Activated CD8-positive, alpha-beta memory T cell treated with anti-CD3 and anti-CD28 coated beads for 48 hours (primary cell): ENCODE measurements around the gene SYTL2.

Source experiments
- DNase-seq, 3 experiments: peaks; one replicate each; pipeline ENCODE4 v3.0.0-alpha.2; 2020; ENCODE audit warnings: low read depth in 2 of 3, low spot score in 2 of 3

Gene SYTL2

DNA sequence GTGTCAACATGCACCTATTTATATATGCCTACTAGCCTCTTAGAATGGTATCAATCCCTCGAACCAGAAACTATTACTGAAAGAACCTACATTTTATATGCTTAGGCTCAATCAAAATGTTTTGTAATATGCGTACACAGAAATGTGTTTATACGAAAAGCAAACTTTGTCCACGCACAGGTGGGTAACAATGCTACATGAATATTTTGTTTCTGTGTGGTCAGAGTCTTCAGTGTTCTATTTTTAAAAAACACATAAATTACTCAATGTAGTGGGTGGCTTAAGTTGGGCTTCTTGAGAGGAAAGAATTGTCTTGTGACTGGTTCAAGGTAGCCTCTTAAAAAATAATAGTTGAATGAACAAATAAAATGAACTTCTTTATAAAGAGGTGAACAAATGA, 46.1 kb downstream of the SYTL2 start:
- DNase-seq = no peak

DNA sequence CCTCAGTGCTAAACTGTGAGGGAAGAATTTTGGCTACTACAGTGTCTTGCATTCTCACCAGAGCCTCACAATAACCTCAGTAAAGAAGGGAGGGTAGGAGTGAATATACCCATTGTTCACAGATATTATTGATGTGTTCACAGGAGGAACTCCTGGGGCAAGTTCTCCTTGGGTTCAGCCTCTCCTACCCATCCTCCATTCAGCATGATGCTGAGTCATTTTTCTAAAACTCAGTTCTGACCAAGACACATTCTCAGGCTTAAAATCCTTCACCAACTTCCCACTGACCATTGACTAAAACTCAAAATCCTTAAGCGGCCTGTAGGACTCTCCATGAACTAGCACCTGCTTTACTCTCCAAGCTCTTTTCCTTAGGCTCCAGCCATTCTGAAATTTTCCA, 48.7 kb downstream of the SYTL2 start:
- DNase-seq = no peak

DNA sequence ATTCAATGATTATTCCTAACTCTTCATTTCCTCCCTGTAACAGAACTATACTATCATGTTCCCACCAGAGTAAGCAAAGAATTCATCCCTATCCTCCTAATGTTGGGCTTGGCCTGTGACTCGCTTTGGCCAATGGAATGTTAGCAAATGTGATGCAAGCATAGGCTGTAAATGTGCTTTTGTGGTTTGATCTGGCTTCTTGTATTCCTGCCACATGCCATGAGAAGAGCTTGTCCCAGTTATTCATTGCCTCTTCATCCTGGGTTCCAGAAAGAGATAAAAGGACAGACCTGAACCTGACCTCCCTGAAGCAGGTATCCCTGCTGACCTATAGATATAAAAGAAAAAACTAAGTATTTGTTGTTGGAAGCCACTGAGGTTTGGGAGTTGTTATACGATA, 51.0 kb downstream of the SYTL2 start:
- no peak for DNase-seq

DNA sequence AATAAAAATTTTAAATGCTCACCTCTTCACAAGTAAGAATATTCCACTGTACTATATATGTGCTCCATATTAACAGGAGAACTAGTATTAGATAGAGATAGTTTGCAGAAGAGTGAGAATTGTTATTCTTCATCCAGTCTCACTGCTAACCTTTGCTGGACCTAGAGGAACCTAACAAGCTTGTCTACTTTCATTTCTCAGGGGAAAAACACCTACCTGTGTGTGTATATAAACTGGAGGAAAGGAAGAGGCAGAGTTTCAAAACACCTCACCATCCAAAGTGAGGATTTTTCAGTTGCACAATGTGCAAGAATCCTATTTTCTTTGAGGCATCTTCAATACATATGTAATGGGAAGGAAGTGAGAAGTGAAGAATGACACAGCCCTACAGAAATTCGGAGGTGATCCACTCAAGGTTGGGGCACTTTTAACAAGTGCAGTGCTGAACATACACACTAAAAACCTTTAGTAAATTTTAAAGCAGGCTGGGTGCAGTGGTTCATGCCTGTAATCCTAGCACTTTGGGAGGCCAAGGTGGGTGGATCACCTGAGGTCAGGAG, 52.4 kb downstream of the SYTL2 start:
- DNase-seq = no peak

DNA sequence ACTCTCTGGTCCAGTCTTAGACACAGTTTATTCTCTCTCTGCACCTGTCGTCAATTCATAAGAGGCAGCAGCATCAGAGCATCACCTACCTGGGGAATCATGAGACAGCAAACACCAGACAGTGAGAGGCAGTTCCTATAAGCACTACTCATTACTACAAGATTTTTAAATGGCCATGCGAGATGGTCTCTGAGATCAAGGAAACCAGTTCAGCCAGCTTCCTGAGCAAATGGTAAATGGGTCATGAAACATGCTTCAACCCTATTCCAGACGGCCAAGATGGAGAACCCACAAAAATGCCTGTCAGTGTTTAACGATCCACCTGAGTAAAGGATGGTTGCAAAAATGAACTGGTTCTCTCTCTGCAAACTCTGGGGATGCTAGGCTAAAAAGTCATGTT, 52.9 kb downstream of the SYTL2 start:
- no peak for DNase-seq

DNA sequence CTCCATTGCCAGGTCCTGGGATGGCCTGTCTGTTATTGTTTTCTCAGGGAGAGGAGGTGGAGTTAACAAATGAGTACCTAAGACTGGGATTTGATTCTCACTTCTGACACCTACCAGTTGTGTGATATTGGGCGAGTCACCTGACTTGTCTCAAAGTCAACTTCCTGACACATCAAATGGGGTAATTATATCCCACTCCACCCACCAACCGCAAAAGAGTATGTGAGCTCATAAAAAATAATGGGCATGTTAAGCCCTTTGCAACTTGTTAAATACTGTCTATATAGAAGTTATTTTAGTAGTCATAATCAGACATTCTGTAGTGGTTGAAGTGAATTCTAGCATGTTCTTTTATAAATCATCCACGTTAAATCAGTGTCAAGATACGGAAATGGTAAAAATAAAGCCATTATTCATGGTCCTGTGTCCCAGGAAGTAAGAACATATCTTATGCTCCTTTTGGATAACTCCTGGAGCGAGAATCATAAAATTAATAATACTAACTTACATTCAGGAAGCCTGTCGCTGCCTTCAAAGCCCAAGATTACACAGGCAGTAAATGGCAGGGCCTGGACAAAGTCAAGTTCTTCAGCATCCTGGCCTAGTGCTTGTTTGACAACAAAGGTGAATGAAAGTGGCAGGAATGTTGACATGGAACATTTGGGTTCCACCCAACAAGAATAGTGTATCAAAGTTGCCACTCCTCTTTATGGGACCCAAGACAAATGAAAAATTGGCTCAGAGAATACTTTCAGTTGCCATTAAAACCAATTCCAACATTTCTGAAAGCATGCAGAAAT, 54.3 kb downstream of the SYTL2 start:
- no peak for DNase-seq

DNA sequence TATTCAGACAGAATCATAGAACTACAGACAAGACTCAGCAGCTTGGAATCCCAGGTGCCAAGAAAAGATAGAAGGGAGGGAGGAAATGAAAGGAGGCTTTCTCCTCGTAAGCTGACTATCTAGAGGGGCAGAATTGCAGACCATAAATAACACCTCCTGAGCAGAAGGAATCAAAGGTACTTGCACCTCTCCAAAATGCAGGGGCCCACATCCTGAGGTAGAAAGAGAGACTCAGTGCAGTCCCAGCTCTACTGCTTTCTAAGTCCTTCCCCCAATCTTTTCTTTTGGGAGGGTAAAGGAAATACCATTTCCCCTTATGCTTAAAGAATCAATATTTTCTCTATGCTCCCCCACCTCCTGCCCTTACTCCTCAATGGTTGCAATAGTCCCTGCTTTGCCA, 55.2 kb downstream of the SYTL2 start:
- no peak for DNase-seq

DNA sequence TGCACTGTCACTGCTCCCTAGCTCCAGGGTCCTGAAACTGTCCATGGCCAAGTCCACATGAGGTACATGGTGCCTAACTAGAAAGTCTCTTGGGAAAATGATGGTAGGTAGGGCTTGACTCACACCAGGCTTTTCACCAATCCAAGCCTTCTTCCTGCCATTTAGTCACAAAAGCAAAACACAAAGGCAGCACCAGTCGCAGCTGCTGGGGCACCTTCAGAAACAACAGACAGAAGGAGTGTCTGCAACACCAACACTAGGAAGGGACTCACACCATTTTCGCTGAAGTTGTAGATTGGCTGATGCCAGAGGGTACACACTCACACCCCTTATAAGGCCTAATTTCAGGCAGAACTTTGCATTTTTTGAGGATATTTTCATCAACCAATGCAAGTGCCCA, 55.7 kb downstream of the SYTL2 start:
- DNase-seq = no peak

DNA sequence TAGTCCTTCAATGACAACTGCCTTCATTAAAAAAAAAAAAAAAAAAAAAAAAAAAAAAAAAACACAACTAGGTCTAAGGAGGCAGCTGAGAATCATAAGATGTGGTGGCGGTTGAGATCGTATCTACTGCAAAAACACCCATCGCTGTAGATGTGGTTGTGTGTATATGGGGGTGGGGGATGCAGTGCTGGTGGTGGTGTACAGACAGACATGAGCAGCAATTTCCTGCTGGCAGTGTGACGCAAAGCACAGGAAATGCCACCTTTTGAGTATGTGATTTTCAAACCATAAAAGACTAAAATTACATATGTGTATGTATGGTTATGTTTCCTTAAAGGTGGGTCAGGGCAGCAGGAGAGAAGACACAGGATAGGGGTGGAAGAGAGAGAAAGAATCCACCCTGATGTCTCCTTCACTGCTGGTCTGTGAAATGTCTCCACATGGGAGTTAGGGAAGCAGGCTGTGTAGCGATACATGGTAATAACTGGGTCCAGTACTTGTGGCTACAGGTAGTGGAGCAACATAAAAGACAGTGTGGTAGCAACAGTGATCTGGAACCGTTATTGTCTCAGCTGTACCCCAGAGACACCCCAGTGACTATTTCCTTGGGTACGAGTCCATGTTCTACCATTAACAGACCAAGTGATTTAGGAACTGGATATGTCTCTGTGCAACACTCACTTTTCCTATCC, 57.9 kb downstream of the SYTL2 start:
- peak; percentile 24 to 64 (median 60) for DNase-seq

DNA sequence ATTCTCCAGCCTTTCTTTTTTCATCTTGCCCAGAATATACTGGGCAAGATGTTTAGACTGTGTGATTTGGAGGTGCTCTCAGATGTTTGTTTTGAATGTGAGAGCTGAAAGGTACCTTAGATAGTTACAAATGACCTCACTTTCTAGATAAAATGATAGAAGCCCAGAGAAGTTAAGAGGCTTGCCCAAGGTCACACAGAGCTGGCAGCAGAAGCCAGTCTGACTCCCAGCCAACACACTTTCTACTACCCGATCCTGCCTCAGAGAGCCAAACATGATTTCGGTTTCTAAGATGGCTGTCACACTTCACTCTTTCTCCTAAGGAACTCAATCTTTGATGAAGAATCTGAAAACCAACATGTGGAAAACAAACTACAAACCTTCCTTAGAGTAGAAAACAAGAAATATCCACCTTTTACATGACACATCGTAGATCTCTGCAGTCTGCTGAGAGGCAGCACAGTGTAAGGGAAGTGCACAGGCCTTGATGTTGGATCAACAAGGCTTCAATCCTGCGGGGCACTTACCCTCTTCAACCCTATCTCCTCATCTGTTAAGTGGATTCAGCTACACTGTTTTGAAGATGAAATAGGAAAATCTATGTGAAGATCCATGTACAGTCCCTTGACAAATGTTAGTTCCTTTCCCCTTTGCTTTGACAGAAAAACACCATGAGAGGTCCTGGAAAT, 58.6 kb downstream of the SYTL2 start:
- DNase-seq = no peak

DNA sequence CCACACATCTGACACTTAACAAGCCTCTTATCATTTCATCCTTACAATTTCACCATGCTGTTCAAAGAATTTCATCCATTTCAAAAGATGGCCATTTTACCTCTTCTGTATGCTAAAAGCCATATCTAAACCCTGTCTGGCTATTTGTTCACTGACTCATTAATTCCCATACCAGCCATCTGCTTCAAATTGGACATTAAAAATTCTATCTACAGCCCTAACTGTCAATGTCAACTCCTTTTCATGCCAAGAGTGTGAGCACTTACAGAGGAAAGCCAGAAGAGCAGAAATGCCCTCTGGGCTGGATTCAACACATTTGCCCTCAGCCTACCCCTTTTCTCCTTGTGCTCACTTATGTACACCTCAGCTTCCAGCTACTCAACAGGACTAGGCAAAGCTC, 59.2 kb downstream of the SYTL2 start:
- no peak for DNase-seq

DNA sequence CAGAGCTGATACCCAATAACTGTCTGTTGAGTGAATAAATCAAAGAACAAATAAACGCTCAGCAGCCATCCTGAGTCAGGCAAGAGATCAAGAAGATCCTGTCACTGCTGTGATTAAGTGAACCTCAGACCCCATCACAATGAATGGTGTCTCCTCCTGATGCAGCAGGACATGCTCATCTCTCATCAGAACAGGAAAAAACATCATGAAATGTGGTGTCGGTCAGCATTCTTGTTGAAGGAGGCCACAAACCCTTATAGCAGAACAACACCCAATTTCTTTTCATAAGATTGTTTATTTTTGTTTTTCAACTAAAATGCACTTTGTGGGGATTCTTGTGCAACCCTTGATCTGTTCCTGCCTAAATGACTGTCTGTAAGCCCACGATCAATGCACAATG, 60.3 kb downstream of the SYTL2 start:
- no peak for DNase-seq

DNA sequence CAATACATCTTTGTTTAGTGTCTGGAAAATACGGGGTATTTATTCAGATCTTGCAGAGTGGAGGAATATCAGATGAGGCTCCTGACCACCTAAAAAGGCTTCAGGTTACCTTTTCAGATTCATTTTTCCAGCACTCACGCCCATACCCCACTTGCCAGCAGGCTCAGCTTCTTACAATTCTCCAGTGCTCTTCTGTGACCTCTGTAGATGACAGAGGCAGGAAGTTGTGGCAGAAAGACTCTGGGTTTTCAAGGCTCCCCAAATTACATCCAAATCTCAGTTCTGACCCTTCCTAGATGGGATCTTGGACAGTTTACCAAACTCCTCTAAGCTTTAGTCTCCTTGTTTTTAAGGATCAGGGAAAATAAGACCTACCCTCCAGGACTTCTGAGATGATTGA, 61.1 kb downstream of the SYTL2 start:
- DNase-seq = no peak

DNA sequence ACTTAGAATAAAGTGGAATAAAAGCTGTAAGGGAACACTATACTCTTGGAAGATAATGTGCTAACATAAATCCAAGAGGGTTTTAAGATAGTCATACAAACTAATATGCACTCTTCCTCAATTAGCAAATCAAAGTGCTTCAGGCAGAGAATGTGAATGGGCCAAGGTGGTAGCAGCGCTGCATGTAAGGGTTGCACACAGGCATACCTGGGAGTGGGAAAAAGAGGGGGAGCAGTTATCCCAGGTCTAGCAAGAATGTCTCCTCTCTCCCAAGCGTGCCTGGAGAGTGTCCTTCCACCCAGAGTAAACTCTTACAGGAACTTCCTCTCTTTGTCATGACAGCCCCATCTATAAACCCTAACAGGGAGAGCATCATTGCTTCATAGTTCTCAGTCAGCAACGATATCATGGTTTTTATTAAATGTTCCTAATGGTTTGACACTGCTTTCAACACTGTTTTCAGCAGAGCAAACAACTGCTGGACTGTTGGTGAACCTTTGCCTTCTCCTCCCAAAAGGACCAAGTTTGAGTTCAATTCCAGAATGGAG, 61.6 kb downstream of the SYTL2 start:
- DNase-seq = no peak

DNA sequence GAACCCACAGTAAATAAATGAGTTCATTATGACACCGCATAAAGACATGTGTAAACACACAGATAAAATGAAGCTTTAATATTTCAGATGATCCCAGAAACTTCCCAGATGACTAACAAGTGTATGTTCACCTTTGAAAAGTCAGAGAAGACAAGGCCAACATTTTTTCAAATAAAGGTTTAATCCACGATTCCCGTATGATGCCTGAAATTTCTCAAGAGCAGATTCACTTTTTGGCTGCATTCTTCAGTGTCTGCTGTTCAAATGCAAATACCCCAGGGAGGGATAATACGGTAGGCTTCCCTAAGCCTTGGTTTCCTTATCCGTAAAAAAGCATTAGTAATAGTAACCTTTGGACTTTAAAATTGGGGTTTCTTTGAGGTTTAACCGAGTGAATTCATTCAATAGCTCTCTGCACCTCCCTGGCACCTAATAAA, 62.5 kb downstream of the SYTL2 start:
- DNase-seq = no peak

DNA sequence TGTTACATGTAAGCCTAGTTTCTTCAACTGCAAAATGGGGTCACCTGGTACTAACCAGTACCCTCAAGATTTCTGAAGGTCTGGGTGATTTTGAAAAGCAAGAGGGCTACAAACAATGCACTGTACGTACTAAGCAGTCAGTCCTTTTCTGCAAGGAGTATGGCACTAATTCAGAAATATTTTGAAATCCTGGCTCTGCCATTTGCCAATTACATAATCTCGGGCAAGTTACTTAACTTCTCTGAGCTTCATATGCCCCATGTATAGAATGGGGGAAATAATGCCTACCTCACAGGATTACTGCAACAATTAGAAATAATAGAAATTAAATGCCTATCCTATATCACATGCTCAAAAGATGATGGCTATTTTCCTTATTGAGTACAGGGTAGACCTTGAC, 64.3 kb downstream of the SYTL2 start:
- DNase-seq = no peak

DNA sequence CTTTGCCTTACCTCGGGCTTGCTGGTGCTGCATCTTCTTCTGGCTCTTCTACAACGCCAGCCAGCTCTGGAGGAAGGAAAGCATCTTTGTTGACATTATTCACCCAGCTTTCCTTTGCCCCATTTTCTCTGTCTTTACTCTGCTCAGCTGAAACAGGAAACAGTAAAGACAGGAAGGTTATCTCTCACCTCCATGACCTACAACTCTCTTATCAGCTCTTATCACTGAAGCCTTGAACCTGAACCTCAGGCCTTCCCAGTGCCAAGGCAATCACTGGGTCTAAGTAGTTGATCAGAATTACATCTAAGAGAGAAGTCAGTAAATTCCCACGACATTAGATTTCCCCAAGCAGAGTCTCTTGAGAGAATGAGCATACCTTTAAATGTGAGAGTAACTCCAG, 65.3 kb downstream of the SYTL2 start:
- no peak for DNase-seq

DNA sequence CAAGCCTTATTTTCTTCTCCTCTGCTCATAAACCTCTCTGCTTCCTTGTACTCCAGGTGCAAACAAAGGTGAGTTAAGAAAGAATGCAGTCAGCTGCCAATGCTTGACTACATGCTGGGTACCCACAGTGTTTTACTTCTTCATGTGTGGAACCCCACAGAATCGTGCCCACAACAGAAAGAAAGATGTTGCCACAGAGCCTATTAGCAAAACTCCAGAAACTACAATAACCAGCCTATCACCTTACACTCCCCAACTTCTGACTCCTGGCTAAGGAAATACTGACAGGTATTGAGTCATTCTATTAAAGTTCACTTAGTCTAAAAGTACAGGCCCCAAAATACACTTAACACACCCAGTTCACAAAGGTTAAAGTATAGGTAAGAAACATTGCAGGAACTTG, 68.1 kb downstream of the SYTL2 start:
- DNase-seq = no peak

DNA sequence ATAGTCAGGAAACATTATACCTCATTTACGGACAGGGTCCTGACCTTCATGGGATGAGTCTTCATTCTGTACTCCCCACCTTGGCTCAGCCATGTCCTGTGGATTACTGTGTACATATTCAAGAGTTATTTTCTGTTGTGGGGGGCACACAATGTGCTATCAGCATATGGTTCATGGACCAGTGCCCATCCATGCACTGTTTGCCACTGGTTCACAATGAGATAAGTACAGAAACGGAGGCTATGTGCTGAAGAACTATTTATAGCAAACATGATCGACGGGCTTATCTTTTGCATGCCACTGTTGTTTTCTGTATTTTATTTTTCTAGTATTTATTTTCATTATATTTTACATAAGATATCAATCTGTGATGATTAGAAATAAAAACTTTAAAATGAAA, 68.6 kb downstream of the SYTL2 start:
- no peak for DNase-seq

DNA sequence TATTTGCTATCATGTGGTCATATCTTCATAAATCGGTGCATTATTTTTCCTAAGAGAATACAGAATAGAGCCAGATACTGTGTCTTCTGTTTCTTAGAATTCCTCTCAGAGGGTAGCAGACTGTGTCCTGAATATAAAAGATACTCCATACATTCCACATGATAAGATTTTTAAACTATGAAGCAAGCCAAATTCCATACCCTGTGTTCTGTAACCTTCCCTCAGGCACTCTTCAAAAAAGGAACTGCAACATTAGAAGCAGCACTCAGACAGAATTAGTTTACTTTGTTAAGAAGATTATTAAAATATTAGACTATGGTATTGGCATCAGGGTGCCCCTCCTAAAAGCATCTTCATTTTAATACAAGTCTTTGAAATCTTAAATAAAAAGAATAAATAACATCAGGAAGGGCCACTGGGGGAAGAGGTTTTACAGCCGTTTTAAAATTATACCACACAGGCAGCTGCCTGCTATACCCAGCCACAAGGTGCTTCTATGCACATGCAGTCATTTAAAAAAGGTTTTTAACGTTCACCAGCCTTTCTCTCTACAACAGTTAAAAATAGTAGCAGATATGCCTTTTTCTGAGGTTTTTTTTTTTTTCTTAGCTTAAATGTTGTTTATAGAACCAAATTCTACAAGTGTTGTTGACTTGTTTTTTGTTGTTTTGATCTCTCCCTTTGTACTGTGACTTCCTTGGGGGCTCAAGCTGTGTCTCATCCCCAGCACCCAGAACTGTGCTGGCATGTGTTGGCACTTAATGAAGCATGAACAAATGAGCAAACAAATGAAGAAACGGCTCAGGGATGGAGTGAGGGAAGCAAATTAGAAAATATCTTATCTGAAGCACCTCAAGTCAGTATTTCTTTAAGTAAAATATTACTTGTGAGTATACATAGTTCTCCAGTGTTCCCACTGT, 70.2 kb downstream of the SYTL2 start:
- DNase-seq = no peak

DNA sequence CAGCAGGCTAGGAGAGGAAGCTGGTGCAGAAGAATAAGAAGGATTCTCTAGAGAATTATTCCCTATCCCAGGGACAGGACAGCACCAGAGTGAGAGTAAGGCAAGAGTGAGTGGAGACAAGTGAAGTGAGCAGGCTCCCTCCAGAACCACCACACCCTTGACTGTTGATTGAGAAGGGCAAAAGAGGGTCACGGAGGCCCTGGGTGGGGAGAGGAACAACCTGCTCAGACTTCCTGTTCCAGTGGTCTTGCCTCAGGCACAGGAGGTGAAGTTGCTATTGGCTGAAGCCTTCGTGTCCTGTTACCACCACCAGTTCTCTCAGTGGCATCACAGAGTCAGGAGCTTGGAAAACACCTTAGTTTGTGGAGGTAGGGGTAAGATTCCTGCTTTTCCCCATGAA, 73.2 kb downstream of the SYTL2 start:
- DNase-seq = no peak
